Mononuclear cell (primary cell): ENCODE results near the gene FASLG. TPM values are rescaled to one million over a fixed set of nuclear protein-coding genes. Genes with fewer than 3 reads are reported as not detected.
"Not testable (repeated sequence)": the region's sequence is repeated elsewhere in the genome, so short reads cannot be mapped to it uniquely, and the experiment has no call there.

Experiments
- H3K27me3 ChIP-seq: 2 replicates; pipeline ENCODE4 v1.6.0; 2011; ENCODE audit warnings: low read length, control low read depth; ENCODE audit not compliant: insufficient read depth
- H3K4me1 ChIP-seq: 2 replicates; pipeline ENCODE4 v1.5.1; 2011; ENCODE audit warnings: mild to moderate bottlenecking, low read length, control low read depth; ENCODE audit not compliant: insufficient read depth
- H3K4me3 ChIP-seq: 2 replicates; pipeline ENCODE4 v1.5.1; 2011; ENCODE audit warnings: mild to moderate bottlenecking, low read length, moderate library complexity
- H3K9me3 ChIP-seq: 2 replicates; pipeline ENCODE4 v1.5.1; 2011; ENCODE audit warnings: low read depth, mild to moderate bottlenecking, control low read depth, low read length
- total RNA-seq: library from RNA; depleted of rRNA; stranded (reverse); fragments of >200 nt; gene quantifications from one replicate; pipeline ENCODE4 v1.2.3, GENCODE V29; 2012

FASLG gene
- total RNA-seq, 1 donor: 1.4 TPM

DNA sequence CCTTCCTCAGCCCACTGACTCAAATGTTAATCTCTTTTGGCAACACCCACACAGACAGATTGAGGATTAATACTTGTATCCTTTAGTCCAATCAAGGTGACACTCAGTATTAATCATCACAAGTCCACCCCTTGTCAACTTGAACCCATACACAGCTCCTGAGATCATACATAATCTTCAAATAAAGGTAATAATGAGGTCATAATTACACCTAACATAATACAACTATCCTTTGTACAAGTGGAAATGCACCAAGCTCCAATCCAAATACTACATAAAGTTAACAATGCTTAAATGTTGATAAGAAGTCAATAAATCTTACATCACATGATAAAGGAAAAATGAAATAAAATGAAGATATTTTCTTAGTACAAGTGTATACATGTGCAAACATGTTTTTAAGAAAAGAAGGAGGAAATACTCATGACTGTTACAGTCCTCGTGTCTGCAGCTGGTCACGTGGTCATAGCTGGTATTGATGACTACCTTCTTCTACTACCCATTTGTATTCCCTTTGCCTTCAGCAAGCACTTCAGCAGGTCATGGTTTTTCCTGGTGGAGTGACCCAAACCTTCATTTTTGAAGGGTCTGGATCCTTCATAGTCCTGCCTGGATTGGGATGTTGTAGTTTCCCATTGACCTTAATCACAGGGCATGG is 29.7 kb downstream of the FASLG start:
- not testable (repeated sequence) for H3K4me1 ChIP-seq, H3K9me3 ChIP-seq, H3K4me3 ChIP-seq, H3K27me3 ChIP-seq

GRCh38 chr1:172690925-172691324 is 32.0 kb downstream of the FASLG start:
- not testable (repeated sequence) for H3K27me3 ChIP-seq, H3K9me3 ChIP-seq, H3K4me3 ChIP-seq, H3K4me1 ChIP-seq

DNA sequence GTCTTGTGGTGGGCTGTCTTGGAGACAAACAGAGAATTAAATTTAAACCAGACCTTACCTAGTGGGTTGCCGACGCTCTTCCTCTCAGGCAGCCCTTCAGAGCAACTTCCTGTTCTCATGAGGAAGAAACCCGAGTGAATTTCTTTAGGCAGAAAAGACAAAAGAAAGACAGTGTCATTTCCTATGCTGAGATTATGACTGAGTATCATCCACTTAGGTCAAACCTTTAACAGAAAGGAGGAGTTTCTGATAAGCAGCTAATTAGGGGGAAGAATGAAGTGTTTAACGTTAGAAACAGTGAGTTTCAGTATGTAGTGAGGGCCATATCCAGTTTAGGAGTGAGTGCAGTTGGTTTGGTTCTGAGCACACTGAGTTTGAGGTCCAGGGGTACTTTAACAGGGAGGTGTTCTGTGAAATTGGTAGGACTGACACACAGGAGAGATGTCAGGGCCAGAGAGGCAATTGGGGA is 38.7 kb downstream of the FASLG start:
- Histone ChIP-seq H3K4me1 (peaks cover 56% of the 10 kb centered on the region), H3K9me3 (no peaks in the 10 kb centered on the region), H3K27me3 (no peaks in the 10 kb centered on the region), H3K4me3 (no peak overlapping the region)

DNA sequence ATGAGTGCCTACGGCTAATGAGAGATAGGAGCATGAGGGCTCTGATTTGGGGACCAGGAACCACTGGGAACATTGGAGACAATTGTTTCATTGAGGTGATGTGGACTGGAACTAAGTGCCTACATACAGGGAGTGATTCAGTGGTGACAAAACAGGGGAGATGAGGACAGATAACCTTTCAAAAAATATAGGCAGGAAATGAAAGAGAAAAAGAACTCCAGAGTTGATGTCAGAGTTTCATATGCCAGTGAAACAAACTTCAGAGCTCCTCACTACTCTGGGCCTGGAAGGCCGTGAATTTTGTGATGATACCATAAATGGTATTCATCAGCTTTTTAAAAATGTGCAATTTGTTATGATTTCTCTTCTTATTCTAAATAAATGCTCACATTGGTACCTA is 39.3 kb downstream of the FASLG start:
- Histone ChIP-seq H3K4me3 (no peak overlapping the region), H3K4me1 (peaks cover 61% of the 10 kb centered on the region), H3K27me3 (no peaks in the 10 kb centered on the region), H3K9me3 (no peaks in the 10 kb centered on the region)

- H3K4me1 ChIP-seq: peaks cover 68% of the 10 kb centered on the region
- H3K9me3 ChIP-seq: no peaks in the 10 kb centered on the region
- no peak overlapping the region for H3K4me3 ChIP-seq
- H3K27me3 ChIP-seq: no peaks in the 10 kb centered on the region
Measured at GRCh38 chr1:172699111-172699510, 40.2 kb downstream of the FASLG start.

GRCh38 chr1:172699695-172700227 is 40.9 kb downstream of the FASLG start:
- Histone ChIP-seq H3K4me3 (no peak overlapping the region), H3K4me1 (peaks cover 75% of the 10 kb centered on the region), H3K27me3 (no peaks in the 10 kb centered on the region), H3K9me3 (no peaks in the 10 kb centered on the region)

DNA sequence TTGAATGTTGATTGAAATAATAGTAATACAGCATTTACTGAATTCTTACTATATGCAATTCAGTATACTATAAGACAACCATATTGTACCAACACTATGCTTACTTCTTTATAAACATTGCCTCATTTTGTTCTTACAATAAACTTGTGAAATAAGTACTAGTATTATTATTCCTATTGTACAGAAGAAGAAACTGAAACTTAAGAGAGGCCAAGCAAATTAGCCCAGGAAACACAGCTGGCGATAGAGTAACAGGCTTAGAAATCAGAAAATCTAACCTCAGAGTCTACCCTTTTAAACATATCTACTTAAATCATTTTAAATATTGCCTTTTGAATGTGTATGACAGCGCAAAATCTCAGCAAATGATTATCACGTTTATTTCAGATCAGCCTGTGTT is 41.7 kb downstream of the FASLG start:
- peaks cover 77% of the 10 kb centered on the region for H3K4me1 ChIP-seq
- H3K9me3 ChIP-seq: no peaks in the 10 kb centered on the region
- H3K4me3 ChIP-seq: no peak overlapping the region
- H3K27me3 ChIP-seq: no peaks in the 10 kb centered on the region

- Histone ChIP-seq H3K4me3 (no peak overlapping the region), H3K4me1 (peaks cover 57% of the 10 kb centered on the region), H3K27me3 (no peaks in the 10 kb centered on the region), H3K9me3 (no peaks in the 10 kb centered on the region)
Measured at GRCh38 chr1:172704001-172704400, 45.1 kb downstream of the FASLG start.

DNA sequence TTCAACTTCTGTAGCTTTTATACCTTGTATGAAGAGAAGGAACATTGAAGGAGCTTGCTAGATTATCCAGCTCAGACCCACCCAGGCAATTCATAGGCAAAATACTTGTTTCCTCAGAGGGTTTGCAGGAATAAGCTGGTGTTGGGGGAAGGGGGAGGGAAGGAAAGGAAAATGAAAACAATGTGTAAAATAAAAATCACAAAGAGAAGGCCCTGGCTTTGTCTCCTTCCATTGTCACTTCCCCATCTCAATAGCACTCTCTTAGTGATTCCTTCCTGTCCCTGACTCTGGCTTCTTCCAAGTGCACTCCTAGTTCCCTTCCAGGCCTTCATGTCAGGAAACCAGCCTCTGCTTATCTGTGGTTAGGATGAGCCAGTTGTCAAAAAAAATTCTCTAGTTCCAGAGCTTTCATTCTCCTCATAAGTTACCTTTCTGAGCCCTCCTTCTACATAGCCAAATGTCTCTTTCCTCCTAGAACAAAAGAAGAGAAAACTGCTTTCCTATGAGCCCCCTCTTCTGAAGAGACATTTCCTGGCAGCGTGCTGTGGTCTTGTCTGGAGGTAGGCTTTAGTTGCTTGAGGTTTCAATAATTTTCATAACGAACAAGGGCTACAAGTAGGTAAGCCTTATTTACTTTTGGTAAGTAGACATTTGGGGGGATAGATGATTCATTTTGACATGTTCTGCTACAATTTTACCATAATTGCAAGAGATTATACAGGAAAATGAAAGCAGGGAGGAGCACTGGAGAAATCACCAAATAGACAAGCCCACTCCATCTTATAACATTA is 45.7 kb downstream of the FASLG start:
- H3K9me3 ChIP-seq: no peaks in the 10 kb centered on the region
- H3K4me3 ChIP-seq: no peak overlapping the region
- H3K27me3 ChIP-seq: no peaks in the 10 kb centered on the region
- peaks cover 51% of the 10 kb centered on the region for H3K4me1 ChIP-seq

DNA sequence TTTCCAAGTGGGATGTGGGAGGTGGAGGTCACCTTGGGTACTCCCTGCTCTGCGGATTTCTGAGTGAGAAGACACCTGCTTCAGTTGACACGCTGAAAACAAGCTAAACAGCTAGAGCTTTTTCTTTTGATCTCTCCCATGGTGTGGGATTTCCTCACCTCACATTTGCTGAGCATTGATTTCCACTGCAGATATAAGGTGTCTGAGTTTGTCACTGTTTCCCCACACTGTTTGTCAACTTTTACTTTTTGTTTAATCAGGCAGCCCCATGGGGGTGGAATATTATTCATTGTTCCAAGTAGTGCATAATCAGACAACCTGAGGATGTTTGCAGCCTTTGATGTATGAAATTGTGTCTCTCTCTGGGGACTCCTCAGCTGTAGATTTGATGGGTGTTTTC is 49.5 kb downstream of the FASLG start:
- no peak overlapping the region for H3K4me3 ChIP-seq
- H3K9me3 ChIP-seq: no peaks in the 10 kb centered on the region
- no peaks in the 10 kb centered on the region for H3K27me3 ChIP-seq
- H3K4me1 ChIP-seq: peaks cover 22% of the 10 kb centered on the region

DNA sequence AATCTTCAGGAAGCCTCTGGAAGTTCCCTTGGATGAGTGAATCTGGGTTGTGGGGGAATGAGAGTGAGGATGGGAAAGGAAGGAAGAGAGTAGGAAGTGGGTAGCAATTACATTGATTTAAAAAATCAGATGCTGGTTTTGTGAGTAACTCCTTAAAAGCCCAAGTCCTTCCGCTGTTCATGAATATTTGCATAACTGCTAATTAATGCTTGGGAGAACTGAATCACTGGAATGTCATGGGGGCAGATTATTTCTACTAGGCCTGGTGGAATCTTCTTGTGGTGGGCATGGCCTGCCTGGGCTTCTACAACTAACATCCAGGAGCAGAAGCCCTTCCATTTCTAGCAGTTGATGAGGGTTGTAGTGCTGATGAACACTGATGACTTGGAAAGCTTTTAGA is 52.7 kb downstream of the FASLG start:
- Histone ChIP-seq H3K4me1 (peaks cover 6% of the 10 kb centered on the region), H3K9me3 (no peaks in the 10 kb centered on the region), H3K27me3 (no peaks in the 10 kb centered on the region), H3K4me3 (no peak overlapping the region)

- Histone ChIP-seq H3K4me3 (no peak overlapping the region), H3K4me1 (peaks cover 4% of the 10 kb centered on the region), H3K27me3 (no peaks in the 10 kb centered on the region), H3K9me3 (no peaks in the 10 kb centered on the region)
Measured at GRCh38 chr1:172713466-172713865, 54.6 kb downstream of the FASLG start.

Other genes with a start within 250 kb of the FASLG start
- not detected for gene C1orf105, start 238.4 kb upstream of the FASLG start, total RNA-seq
- 46.4 TPM for gene PIGC, start 215.0 kb upstream of the FASLG start, total RNA-seq
- 144 TPM for gene SUCO, start 126.0 kb upstream of the FASLG start, total RNA-seq